CD4-positive, CD25-positive, alpha-beta regulatory T cell (primary cell): ENCODE measurements around the gene PCF11. TPM values are rescaled to one million over a fixed set of nuclear protein-coding genes. Genes with fewer than 3 reads are reported as not detected.

Experiments used
- ATAC-seq, 2 donors: fragments of 150-1000 bp; cut with Tn5 transposase; one replicate each; pipeline ENCODE4 v1.10.0; 2021; ENCODE audit warnings: low read depth in 2 of 2, moderate number of reproducible peaks in 2 of 2, moderate library complexity in 1 of 2
- DNase-seq, 3 donors: peaks; one replicate each; pipeline versions ENCODE4 v3.0.0 to v3.0.0-alpha.2; 2012 to 2022; ENCODE audit warnings: mixed read lengths in 1 of 3
- H3K27ac ChIP-seq: one replicate; pipeline ENCODE4 v1.7.0; 2013; ENCODE audit warnings: mild to moderate bottlenecking, low read length; ENCODE audit not compliant: insufficient read depth, poor library complexity, severe bottlenecking
- H3K27me3 ChIP-seq: one replicate; pipeline ENCODE4 v1.7.0; 2013; ENCODE audit warnings: low read length; ENCODE audit not compliant: control insufficient read depth, insufficient read depth
- H3K36me3 ChIP-seq: one replicate; pipeline ENCODE4 v1.7.0; 2013; ENCODE audit warnings: mild to moderate bottlenecking, low read length, moderate library complexity; ENCODE audit not compliant: control insufficient read depth, insufficient read depth
- H3K4me1 ChIP-seq: 2 replicates; pipeline ENCODE4 v1.7.0; 2013; ENCODE audit warnings: mild to moderate bottlenecking, low read length; ENCODE audit not compliant: insufficient read depth, control insufficient read depth, poor library complexity, severe bottlenecking
- H3K4me3 ChIP-seq: one replicate; pipeline ENCODE4 v1.7.0; 2013; ENCODE audit warnings: low read depth, mild to moderate bottlenecking, low read length, moderate library complexity
- H3K9me3 ChIP-seq, 2 experiments: 1 replicate in 1 of 2; 2 replicates in 1 of 2; pipeline ENCODE4 v1.7.0; 2013; ENCODE audit warnings: low read length in 2 of 2, mild to moderate bottlenecking in 1 of 2, moderate library complexity in 1 of 2; ENCODE audit not compliant: control insufficient read depth in 2 of 2
- H3K27ac Mint-ChIP-seq, 3 donors: one replicate each; pipeline ENCODE4 v1.8.0; 2020 to 2022; ENCODE audit warnings: mild to moderate bottlenecking in 3 of 3, mixed read lengths in 3 of 3, moderate library complexity in 2 of 3
- H3K27me3 Mint-ChIP-seq: one replicate; pipeline ENCODE4 v1.8.0; 2022; ENCODE audit warnings: mild to moderate bottlenecking, mixed read lengths
- H3K36me3 Mint-ChIP-seq: one replicate; pipeline ENCODE4 v1.8.0; 2020; ENCODE audit warnings: mixed read lengths
- H3K4me1 Mint-ChIP-seq, 4 donors: one replicate each; pipeline ENCODE4 v1.8.0; 2020 to 2022; ENCODE audit warnings: mixed read lengths in 4 of 4, mild to moderate bottlenecking in 1 of 4
- H3K4me3 Mint-ChIP-seq, 4 donors: one replicate each; pipeline ENCODE4 v1.8.0; 2020 to 2022; ENCODE audit warnings: mild to moderate bottlenecking in 4 of 4, mixed read lengths in 4 of 4, moderate library complexity in 3 of 4
- H3K9me3 Mint-ChIP-seq, 7 donors: one replicate each; pipeline ENCODE4 v1.8.0; 2020 to 2022; ENCODE audit warnings: mixed read lengths in 7 of 7, mild to moderate bottlenecking in 3 of 7, moderate library complexity in 2 of 7
- polyA plus RNA-seq, 4 donors: library from polyadenylated mRNA; unstranded; fragments of 300-500 nt; fragmentation: Illumina TruSeq; gene quantifications; one replicate each; pipeline ENCODE4 v1.2.3, GENCODE V29; 2021
- total RNA-seq: library from RNA; stranded (reverse); gene quantifications from one replicate; pipeline ENCODE4 v1.2.3, GENCODE V29; 2022

The PCF11 gene
- total and polyA plus RNA-seq, 5 donors from 2014 or later, result 19.2 to 161 (median 30.9) TPM

DNA sequence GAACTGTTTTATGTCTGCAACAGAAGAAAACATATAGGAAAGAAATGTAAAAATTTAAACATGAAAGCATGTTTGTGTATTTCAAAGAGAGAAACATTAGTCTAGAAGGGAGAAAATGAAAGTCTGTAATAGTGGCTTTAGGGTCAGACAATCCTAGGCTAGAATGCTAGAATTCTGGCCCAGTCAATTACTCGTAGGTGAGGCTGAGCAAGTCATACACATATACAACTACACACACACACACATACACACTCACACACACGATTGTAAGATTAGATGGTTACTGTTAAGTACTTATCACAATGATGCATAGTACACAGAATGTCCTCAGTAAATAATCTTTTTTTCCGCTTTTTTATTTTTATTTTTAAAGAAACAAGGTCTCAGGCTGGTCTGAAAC lies 37.7 kb upstream of the PCF11 start:
- H3K4me1 ChIP-seq, result peaks cover 41% of the 10 kb centered on the region
- Mint-ChIP-seq H3K27ac (peak overlapping the region; percentile 83 to 98 (median 86)), H3K9me3 (no peaks in the 10 kb centered on the region), H3K4me1 (peaks cover 14 to 79% (median 40%) of the 10 kb centered on the region in 4 donors), H3K4me3 (peak overlapping the region in 1 of 4 donors; percentile 24), H3K36me3 (peaks cover 3% of the 10 kb centered on the region), H3K27me3 (no peaks in the 10 kb centered on the region)
- H3K9me3 ChIP-seq, result no peaks in the 10 kb centered on the region
- no peak for DNase-seq
- no peaks in the 10 kb centered on the region for H3K36me3 ChIP-seq
- H3K27ac ChIP-seq, result no peak overlapping the region
- H3K27me3 ChIP-seq, result no peaks in the 10 kb centered on the region
- ATAC-seq, result no peak
- no peak overlapping the region for H3K4me3 ChIP-seq

DNA sequence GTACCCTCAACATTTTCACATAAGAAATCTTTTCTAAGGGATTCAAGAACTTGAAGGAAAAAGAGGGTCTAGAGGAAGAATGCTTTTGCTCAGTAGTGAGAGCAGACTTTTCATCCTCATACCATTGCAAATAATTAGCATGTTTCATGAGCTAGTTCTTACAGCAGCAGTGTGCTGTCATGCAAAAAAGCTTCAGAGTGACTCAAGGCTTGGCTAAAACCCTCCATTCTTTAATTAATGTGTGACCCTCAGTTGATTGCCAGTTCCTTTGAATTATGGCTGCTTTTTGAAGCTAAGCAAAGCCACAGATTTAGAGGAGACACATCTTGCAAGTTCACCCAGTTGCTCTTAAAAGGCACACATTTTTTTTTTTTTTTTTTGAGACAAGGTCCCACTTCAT lies 36.6 kb upstream of the PCF11 start:
- no peaks in the 10 kb centered on the region for H3K27me3 Mint-ChIP-seq
- Histone ChIP-seq H3K27me3 (no peaks in the 10 kb centered on the region), H3K36me3 (no peaks in the 10 kb centered on the region), H3K4me3 (no peak overlapping the region), H3K4me1 (peaks cover 40% of the 10 kb centered on the region), H3K9me3 (no peaks in the 10 kb centered on the region), H3K27ac (no peak overlapping the region)
- no peak overlapping the region for H3K4me3 Mint-ChIP-seq
- DNase-seq (no peak), ATAC-seq (no peak)
- no peaks in the 10 kb centered on the region for H3K36me3 Mint-ChIP-seq
- peaks cover 6 to 71% (median 38%) of the 10 kb centered on the region in 4 donors for H3K4me1 Mint-ChIP-seq
- H3K9me3 Mint-ChIP-seq, result no peaks in the 10 kb centered on the region
- peak overlapping the region; percentile 20 to 86 (median 83) for H3K27ac Mint-ChIP-seq

DNA sequence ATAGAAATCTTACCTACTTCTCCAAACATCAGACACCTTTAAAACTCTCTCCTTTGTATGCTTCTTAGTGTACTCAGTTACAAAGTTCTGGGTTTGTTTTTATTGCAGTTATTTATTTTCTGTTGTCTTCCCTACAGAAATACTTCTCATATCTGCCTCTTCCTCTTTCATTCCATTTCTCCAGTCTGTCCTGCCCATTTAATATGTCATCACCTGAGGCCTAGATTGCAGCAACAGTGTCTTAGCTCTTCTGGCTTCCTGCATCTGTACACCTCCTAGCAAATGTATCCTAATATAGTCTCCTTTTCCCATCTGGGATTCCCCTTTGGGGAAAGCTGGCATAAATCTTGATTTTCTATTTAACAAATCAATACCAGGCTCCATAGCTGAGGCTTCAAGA lies 34.9 kb upstream of the PCF11 start:
- H3K27me3 ChIP-seq, result no peaks in the 10 kb centered on the region
- H3K9me3 Mint-ChIP-seq, result no peaks in the 10 kb centered on the region
- H3K9me3 ChIP-seq, result no peaks in the 10 kb centered on the region
- no peak overlapping the region for H3K4me3 Mint-ChIP-seq
- H3K27me3 Mint-ChIP-seq, result no peaks in the 10 kb centered on the region
- H3K36me3 ChIP-seq, result no peaks in the 10 kb centered on the region
- H3K4me1 Mint-ChIP-seq, result peaks cover 5 to 59% (median 28%) of the 10 kb centered on the region in 4 donors
- no peaks in the 10 kb centered on the region for H3K36me3 Mint-ChIP-seq
- peaks cover 22% of the 10 kb centered on the region for H3K4me1 ChIP-seq
- ATAC-seq (no peak), DNase-seq (no peak)
- peak overlapping the region; percentile 51 for H3K27ac ChIP-seq
- no peak overlapping the region for H3K4me3 ChIP-seq
- H3K27ac Mint-ChIP-seq, result peak overlapping the region; percentile 25 to 92 (median 48)

DNA sequence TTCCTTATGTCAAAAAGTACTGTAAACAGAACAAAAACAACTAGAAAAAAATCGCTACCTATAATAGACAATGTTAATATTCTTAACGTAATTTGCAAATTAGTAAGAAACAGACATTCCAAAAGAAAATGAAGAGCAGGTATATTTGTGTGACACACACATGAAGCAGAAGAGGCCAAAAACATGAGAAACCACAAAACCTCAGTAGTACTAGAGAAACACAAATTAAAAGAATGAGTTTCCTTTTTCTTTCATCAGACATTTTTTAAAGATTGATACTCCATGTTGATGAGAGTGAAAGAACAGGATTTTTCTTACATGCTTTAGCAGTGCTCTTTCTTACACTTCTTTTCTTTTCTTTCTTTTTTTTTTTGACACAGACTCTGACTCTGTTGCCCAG lies 34.2 kb upstream of the PCF11 start:
- DNase-seq (no peak), ATAC-seq (peak in 1 of 2 donors; percentile 44)
- Histone ChIP-seq H3K9me3 (no peaks in the 10 kb centered on the region), H3K4me3 (no peak overlapping the region), H3K36me3 (no peaks in the 10 kb centered on the region), H3K27me3 (no peaks in the 10 kb centered on the region), H3K27ac (no peak overlapping the region), H3K4me1 (peaks cover 18% of the 10 kb centered on the region)
- H3K4me1 Mint-ChIP-seq, result peaks cover 5 to 52% (median 23%) of the 10 kb centered on the region in 4 donors
- peak overlapping the region in 2 of 3 donors; percentile 25 to 48 for H3K27ac Mint-ChIP-seq
- no peaks in the 10 kb centered on the region for H3K9me3 Mint-ChIP-seq
- peak overlapping the region in 1 of 4 donors; percentile 29 for H3K4me3 Mint-ChIP-seq
- no peaks in the 10 kb centered on the region for H3K27me3 Mint-ChIP-seq
- H3K36me3 Mint-ChIP-seq, result no peaks in the 10 kb centered on the region

DNA sequence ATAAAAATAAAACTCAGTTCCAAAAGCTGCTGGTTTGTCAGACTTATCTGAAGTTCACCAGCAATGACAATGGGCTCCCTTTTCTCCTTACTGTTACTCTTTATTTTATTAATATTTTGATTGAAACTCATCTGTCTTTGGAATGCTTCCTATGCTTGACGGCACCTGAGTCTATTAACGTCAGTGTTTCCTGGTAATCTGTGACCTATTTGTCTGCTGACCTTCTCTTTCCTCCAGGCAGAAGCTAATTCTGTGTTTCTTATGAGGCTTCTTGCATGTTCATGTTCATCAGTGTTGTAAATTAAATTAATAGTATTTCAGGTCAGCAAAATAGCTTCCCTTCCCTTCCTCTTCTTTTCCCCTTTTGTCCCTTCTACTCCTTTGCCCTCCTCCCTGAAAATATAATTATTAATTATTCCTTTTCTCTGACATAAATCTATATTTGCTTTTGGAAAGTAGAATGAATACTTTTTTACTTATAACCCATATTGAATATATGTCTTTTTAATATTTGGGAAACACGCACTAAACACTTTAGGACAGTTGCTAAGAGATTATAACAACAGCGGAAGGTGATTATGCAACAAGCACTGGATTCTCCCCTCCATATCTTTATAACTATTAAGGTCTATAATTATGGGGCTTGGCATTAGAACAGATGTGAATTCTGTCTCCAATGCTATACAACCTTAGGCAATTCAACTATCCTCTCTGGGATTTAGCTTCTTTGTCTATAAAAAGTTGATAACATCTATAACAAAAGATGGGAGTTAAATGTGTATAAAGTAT lies 32.1 kb upstream of the PCF11 start:
- no peaks in the 10 kb centered on the region for H3K27me3 Mint-ChIP-seq

DNA sequence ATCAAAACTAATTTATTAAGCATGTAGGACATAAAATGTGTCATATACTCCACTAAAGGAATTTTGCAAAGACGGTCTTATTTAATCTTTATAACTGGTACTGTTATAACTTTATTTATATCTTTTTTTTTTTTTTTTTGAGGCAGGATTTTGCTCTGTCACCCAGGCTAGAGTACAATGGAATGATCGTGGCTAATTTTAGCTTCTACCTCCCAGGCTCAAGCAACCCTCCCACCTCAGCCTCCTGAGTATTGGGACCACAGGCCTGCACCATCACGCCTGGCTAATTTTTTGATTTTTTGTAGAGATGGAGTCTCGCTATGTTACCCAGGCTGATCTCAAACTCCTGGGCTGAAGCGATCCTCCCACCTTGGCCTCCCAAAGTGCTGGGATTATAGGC lies 31.4 kb upstream of the PCF11 start:
- Histone ChIP-seq H3K27ac (no peak overlapping the region), H3K36me3 (no peaks in the 10 kb centered on the region), H3K27me3 (no peaks in the 10 kb centered on the region), H3K4me1 (peaks cover 7% of the 10 kb centered on the region), H3K4me3 (no peak overlapping the region), H3K9me3 (no peaks in the 10 kb centered on the region)
- no peaks in the 10 kb centered on the region for H3K27me3 Mint-ChIP-seq
- DNase-seq (no peak), ATAC-seq (no peak)
- H3K9me3 Mint-ChIP-seq, result no peaks in the 10 kb centered on the region
- peaks cover 5 to 26% (median 14%) of the 10 kb centered on the region in 4 donors for H3K4me1 Mint-ChIP-seq
- no peak overlapping the region for H3K27ac Mint-ChIP-seq
- no peak overlapping the region for H3K4me3 Mint-ChIP-seq
- no peaks in the 10 kb centered on the region for H3K36me3 Mint-ChIP-seq

More for the DNA sequence above, 32.1 kb upstream of the PCF11 start:
- H3K4me3 Mint-ChIP-seq, result no peak overlapping the region
- H3K4me1 ChIP-seq, result peaks cover 7% of the 10 kb centered on the region
- H3K27ac ChIP-seq, result no peak overlapping the region
- no peak for DNase-seq
- H3K27ac Mint-ChIP-seq, result peak overlapping the region in 1 of 3 donors; percentile 65
- H3K27me3 ChIP-seq, result no peaks in the 10 kb centered on the region
- H3K36me3 ChIP-seq, result no peaks in the 10 kb centered on the region
- H3K9me3 Mint-ChIP-seq, result no peaks in the 10 kb centered on the region
- no peaks in the 10 kb centered on the region for H3K36me3 Mint-ChIP-seq
- no peak for ATAC-seq
- no peaks in the 10 kb centered on the region for H3K9me3 ChIP-seq
- peaks cover 5 to 33% (median 16%) of the 10 kb centered on the region in 4 donors for H3K4me1 Mint-ChIP-seq
- H3K4me3 ChIP-seq, result no peak overlapping the region

DNA sequence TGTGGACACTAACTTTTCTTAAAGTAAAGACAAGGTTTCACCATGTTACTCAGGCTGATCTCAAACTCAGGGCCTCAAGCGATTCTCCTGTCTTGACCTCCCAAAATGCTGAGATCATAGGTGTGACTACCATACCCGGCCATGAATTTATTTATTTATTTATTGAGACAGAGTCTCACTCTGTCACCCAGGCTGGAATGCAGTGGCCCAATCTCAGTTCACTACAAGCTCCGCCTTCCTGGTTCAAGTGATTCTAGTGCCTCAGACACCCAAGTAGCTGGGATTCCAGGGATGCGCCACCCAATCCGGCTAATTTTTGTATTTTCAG lies 29.7 kb upstream of the PCF11 start:
- H3K27ac Mint-ChIP-seq, result no peak overlapping the region
- Histone ChIP-seq H3K27me3 (no peaks in the 10 kb centered on the region), H3K4me1 (peaks cover 5% of the 10 kb centered on the region), H3K4me3 (no peak overlapping the region), H3K36me3 (no peaks in the 10 kb centered on the region), H3K27ac (no peak overlapping the region), H3K9me3 (no peaks in the 10 kb centered on the region)
- H3K36me3 Mint-ChIP-seq, result no peaks in the 10 kb centered on the region
- no peaks in the 10 kb centered on the region for H3K27me3 Mint-ChIP-seq
- no peak for DNase-seq
- no peaks in the 10 kb centered on the region for H3K9me3 Mint-ChIP-seq
- peaks cover 5 to 12% (median 7%) of the 10 kb centered on the region in 4 donors for H3K4me1 Mint-ChIP-seq
- H3K4me3 Mint-ChIP-seq, result no peak overlapping the region
- ATAC-seq, result no peak

DNA sequence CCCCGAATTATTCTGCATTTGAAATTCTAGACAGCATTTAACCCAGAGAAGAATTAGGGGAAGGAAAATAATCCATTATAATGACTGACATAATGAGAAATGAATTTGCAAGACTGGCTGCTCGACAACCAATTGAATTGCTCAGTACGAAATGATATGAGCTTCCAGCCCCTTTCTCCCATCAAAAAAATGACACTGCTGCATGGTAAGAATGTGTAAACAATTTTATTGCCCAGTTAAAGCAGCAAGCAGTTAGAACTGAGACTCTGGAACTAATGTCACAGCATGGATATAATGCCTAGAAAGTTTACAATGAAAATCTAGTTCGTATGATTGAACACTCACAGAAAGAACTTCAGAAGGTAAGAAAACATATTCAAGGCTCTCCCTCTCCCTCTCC lies 24.7 kb upstream of the PCF11 start:
- DNase-seq, result no peak
- no peaks in the 10 kb centered on the region for H3K4me1 ChIP-seq
- no peak for ATAC-seq
- Mint-ChIP-seq H3K4me3 (no peak overlapping the region), H3K27me3 (no peaks in the 10 kb centered on the region), H3K36me3 (no peaks in the 10 kb centered on the region), H3K4me1 (no peaks in the 10 kb centered on the region), H3K27ac (no peak overlapping the region), H3K9me3 (peaks cover 0 to 2% (median 0%) of the 10 kb centered on the region in 7 donors)
- no peak overlapping the region for H3K4me3 ChIP-seq
- H3K27me3 ChIP-seq, result no peaks in the 10 kb centered on the region
- no peak overlapping the region for H3K27ac ChIP-seq
- no peaks in the 10 kb centered on the region for H3K9me3 ChIP-seq
- H3K36me3 ChIP-seq, result no peaks in the 10 kb centered on the region
